GM12801 (cell line): ENCODE data around the gene TBCK.

Source experiments
- CTCF ChIP-seq: IDR thresholded peaks from one replicate; pipeline ENCODE4 v1.5.1; 2011; ENCODE audit warnings: control low read depth; ENCODE audit not compliant: insufficient read length; ENCODE audit errors: extremely low read depth

TBCK gene

GRCh38 chr4:106351016-106351415 lies 35.0 kb upstream of the TBCK start:
- TF ChIP-seq CTCF: no peak

GRCh38 chr4:106347167-106347566 lies 31.2 kb upstream of the TBCK start:
- no peak for TF ChIP-seq CTCF

GRCh38 chr4:106344647-106344970 lies 28.6 kb upstream of the TBCK start:
- TF ChIP-seq CTCF: no peak

GRCh38 chr4:106343865-106344646 lies 28.0 kb upstream of the TBCK start:
- no peak for TF ChIP-seq CTCF

- TF ChIP-seq CTCF: no peak
These were observed 24.8 kb upstream of the TBCK start for GRCh38 chr4:106340774-106341173.

- no peak for TF ChIP-seq CTCF
These were observed 23.4 kb upstream of the TBCK start for GRCh38 chr4:106339431-106339830.

- no peak for TF ChIP-seq CTCF
These were observed 22.7 kb upstream of the TBCK start for GRCh38 chr4:106338671-106339070.
